ENCODE measurements around the gene PIF1.

The PIF1 gene, protein sequence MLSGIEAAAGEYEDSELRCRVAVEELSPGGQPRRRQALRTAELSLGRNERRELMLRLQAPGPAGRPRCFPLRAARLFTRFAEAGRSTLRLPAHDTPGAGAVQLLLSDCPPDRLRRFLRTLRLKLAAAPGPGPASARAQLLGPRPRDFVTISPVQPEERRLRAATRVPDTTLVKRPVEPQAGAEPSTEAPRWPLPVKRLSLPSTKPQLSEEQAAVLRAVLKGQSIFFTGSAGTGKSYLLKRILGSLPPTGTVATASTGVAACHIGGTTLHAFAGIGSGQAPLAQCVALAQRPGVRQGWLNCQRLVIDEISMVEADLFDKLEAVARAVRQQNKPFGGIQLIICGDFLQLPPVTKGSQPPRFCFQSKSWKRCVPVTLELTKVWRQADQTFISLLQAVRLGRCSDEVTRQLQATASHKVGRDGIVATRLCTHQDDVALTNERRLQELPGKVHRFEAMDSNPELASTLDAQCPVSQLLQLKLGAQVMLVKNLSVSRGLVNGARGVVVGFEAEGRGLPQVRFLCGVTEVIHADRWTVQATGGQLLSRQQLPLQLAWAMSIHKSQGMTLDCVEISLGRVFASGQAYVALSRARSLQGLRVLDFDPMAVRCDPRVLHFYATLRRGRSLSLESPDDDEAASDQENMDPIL

DNA sequence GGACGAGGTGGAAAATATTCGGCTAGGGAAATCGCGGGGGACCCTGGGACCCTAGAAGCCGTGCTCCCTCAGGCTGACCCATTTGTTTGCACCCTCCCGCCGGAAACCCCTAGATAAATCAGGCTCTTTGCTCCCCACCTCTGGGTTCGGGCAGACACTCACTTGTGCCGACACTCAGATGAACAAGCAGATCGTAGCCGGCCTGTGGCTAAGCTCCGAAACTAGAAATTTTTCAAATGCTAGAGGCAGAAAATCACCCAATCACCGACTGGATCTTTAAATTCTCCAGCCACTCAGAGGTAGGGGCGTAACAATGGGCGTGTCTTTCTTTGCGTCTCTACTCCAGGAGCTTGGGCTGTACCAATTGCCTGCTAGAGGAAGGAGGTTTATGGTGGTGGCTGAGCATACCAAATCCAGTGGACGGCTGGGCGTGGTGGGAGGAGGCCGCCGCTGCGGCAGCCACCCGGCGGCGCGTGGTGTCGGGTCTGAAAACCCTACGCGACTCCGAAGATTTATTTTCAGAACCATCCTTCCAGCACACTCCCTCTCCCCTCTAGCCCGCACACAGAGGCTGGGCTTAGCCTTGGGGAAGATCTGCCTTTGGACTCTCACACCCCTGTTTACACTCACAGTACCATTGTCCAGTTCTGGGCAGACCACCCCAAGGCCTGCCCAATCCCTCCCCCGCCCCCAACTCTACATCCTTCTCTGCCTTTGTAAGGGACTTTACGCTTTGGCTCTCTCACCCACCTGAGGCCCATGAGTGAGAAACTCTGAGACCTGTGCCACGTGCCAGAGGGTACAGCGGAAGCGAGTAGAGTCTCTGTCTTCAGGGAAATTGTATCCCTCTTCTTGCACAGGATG is at the start of gene PIF1:
TSS of gene PIF1 (minus strand) at position 217 of the 864 bp plus-strand sequence. CDS start 1,312 bp downstream, outside the sequence.
- peak within 1 kb of the TSS; percentile 66 for H3K4me3 ChIP-seq (ENCODE audit: low read depth, low read length)
- TF ChIP-seq, protein P1, sequence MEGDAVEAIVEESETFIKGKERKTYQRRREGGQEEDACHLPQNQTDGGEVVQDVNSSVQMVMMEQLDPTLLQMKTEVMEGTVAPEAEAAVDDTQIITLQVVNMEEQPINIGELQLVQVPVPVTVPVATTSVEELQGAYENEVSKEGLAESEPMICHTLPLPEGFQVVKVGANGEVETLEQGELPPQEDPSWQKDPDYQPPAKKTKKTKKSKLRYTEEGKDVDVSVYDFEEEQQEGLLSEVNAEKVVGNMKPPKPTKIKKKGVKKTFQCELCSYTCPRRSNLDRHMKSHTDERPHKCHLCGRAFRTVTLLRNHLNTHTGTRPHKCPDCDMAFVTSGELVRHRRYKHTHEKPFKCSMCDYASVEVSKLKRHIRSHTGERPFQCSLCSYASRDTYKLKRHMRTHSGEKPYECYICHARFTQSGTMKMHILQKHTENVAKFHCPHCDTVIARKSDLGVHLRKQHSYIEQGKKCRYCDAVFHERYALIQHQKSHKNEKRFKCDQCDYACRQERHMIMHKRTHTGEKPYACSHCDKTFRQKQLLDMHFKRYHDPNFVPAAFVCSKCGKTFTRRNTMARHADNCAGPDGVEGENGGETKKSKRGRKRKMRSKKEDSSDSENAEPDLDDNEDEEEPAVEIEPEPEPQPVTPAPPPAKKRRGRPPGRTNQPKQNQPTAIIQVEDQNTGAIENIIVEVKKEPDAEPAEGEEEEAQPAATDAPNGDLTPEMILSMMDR (IDR thresholded peaks at IDR 0.05; ENCODE audit: borderline replicate concordance, insufficient read depth, low read depth, low read length), result no peak

DNA sequence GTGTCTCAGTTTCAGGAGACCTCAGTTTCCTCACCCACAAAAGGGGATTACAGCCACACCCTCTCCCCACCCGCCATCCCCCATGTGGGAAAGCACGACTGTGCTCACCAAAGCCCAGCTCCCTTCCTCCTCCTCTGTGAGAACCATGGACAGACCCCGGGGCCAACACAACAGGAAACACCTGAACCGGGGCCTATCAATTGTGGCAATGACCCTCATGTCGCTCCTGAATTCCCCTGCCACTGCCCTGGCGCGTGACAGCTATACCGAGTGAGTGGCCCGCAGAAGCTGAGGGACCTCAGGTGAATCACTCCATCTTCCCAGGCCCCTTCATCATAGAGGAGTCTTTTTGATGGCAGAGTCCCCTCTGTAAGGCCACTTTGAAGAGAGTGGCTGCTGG is 44.9 kb upstream of the PIF1 start:
- TF ChIP-seq, protein P1 (IDR thresholded peaks at IDR 0.05; ENCODE audit: borderline replicate concordance, insufficient read depth, low read depth, low read length), result no peak
- no peak overlapping the region for H3K4me3 ChIP-seq (ENCODE audit: low read depth, low read length)

DNA sequence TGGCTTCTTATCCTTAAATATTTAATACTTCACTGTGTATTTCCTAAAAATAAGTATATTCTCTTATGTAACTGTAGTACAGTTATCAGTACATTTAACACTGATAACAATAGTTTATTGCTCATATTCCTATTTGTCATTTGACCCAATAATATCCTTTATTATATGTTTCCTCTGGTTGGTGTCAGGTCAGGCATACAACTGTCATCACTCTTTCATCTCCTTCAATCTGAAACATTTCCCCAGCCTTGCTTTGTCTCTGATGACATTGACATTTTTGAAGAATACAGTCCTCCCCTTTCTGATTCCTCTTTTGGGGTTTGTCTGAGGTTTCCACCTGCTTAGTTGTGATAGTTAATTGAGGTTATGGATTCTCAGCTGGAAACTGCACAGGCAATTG is 44.1 kb upstream of the PIF1 start:
- TF ChIP-seq, protein P1 (IDR thresholded peaks at IDR 0.05; ENCODE audit: borderline replicate concordance, insufficient read depth, low read depth, low read length), result no peak
- H3K4me3 ChIP-seq (ENCODE audit: low read depth, low read length), result no peak overlapping the region

DNA sequence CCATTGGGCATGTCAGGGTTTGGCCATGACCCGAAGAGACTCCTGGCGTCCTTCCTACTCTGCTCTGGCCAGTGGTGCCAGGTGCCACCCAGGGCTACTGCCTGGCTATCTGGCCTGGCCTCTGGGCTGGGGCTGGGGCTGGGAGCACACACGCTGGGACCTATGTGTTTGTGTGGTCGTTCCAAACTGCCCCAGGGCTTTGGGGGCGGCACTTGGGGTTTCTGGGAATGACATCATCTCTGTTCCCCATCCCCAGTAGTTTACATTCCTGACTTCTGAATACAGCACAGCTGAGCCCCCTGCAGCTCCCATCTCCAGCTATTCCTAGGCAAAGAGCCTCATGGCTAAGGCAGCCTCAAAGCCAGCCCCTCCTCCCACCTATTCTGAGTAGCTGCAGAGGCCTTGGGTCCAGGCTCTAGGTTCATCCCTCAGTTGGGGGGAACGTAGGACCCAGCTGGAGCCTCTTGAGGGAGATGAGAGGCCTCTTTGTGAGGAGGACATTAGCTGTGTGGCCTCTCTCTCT is 40.6 kb upstream of the PIF1 start:
- TF ChIP-seq, protein P1 (IDR thresholded peaks at IDR 0.05; ENCODE audit: borderline replicate concordance, insufficient read depth, low read depth, low read length), result no peak
- H3K4me3 ChIP-seq (ENCODE audit: low read depth, low read length), result no peak overlapping the region

DNA sequence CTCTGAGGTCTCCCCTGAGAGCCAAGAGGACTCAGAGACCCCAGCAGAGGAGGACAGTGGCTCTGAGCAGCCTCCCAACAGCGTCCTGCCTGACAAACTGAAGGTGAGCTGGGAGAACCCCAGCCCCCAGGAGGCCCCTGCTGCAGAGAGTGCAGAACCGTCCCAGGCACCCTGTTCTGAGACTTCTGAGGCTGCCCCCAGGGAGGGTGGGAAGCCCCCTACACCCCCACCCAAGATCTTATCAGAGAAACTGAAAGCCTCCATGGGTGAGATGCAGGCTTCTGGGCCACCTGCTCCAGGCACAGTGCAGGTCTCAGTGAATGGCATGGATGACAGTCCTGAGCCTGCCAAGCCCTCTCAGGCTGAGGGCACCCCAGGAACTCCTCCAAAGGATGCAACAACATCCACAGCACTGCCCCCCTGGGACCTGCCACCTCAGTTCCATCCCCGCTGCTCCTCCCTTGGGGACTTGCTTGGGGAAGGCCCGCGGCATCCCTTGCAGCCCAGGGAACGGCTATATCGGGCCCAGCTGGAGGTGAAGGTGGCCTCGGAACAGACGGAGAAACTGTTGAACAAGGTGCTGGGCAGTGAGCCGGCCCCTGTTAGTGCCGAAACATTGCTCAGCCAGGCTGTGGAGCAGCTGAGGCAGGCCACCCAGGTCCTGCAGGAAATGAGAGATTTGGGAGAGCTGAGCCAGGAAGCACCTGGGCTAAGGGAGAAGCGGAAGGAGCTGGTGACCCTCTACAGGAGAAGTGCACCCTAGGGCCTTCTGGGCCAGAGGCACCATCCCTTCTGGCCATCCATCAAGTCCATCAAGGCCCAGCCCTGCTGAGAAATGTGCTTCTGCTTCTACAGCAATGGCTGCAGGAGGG is 39.9 kb upstream of the PIF1 start:
- H3K4me3 ChIP-seq (ENCODE audit: low read depth, low read length), result no peak overlapping the region
- TF ChIP-seq, protein P1 (IDR thresholded peaks at IDR 0.05; ENCODE audit: borderline replicate concordance, insufficient read depth, low read depth, low read length), result no peak

DNA sequence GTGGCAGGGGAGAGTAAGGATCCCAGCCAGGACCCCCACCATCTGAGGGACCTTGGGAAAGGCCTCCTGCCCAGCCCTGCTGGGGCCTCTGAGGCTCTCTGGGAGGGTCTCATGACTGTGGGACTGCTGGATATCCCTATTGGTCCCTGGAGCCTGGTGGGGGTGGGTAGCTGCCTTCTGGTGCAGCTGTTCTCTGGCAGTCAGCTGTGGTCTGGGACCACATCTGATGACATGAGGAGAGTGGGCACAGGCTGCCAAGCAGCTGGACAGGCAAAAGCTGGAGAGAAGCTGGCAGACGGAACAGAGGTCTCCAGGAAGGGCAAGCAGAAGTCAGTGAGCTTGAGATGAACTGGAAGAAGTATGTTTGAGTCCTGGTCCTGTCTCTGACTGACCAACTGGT is 38.6 kb upstream of the PIF1 start:
- TF ChIP-seq, protein P1 (IDR thresholded peaks at IDR 0.05; ENCODE audit: borderline replicate concordance, insufficient read depth, low read depth, low read length), result no peak
- no peak overlapping the region for H3K4me3 ChIP-seq (ENCODE audit: low read depth, low read length)
